GM18868 (cell line): ENCODE measurements around the gene TFF2.

ENCODE experiments used
- ATAC-seq: cut with Tn5 transposase; IDR thresholded peaks from one replicate; pipeline ENCODE4 v1.9.1; 2021; ENCODE audit warnings: mild to moderate bottlenecking, moderate library complexity; ENCODE audit not compliant: unreplicated experiment

Gene TFF2

GRCh38 chr21:42350927-42351426 is at the start of gene TFF2:
TFF2 (minus strand) TSS chr21:42350994; CDS start chr21:42350957, 37 bp downstream.
- no peak for ATAC-seq

GRCh38 chr21:42400525-42400924 is 49.7 kb upstream of the TFF2 start:
- ATAC-seq = peak; percentile 49

GRCh38 chr21:42398436-42399028 is 47.7 kb upstream of the TFF2 start:
- no peak for ATAC-seq

GRCh38 chr21:42397746-42398394 is 47.1 kb upstream of the TFF2 start:
- no peak for ATAC-seq

- ATAC-seq = no peak
These were observed 46.3 kb upstream of the TFF2 start for GRCh38 chr21:42396799-42397745.

- no peak for ATAC-seq
These were observed 45.3 kb upstream of the TFF2 start, which contains the start of gene TMPRSS3 for GRCh38 chr21:42395905-42396651. TMPRSS3 (minus strand) TSS chr21:42396052; CDS start chr21:42395417, 635 bp downstream.

- no peak for ATAC-seq
These were observed 44.5 kb upstream of the TFF2 start for GRCh38 chr21:42395302-42395701.

GRCh38 chr21:42393443-42393950 is 42.7 kb upstream of the TFF2 start:
- no peak for ATAC-seq

GRCh38 chr21:42392731-42393442 is 42.1 kb upstream of the TFF2 start:
- ATAC-seq = peak; percentile 75

GRCh38 chr21:42391297-42391696 is 40.5 kb upstream of the TFF2 start:
- ATAC-seq = no peak

- no peak for ATAC-seq
These were observed 39.9 kb upstream of the TFF2 start for GRCh38 chr21:42390696-42391095.

- no peak for ATAC-seq
These were observed 39.4 kb upstream of the TFF2 start for GRCh38 chr21:42390193-42390592.

GRCh38 chr21:42389449-42389835 is 38.6 kb upstream of the TFF2 start:
- no peak for ATAC-seq

- no peak for ATAC-seq
These were observed 38.1 kb upstream of the TFF2 start for GRCh38 chr21:42388740-42389448.

GRCh38 chr21:42387843-42388340 is 37.1 kb upstream of the TFF2 start:
- ATAC-seq = no peak

- ATAC-seq = no peak
These were observed 36.4 kb upstream of the TFF2 start for GRCh38 chr21:42387164-42387563.

- no peak for ATAC-seq
These were observed 35.3 kb upstream of the TFF2 start for GRCh38 chr21:42386034-42386591.

- ATAC-seq = no peak
These were observed 34.8 kb upstream of the TFF2 start for GRCh38 chr21:42385619-42386018.

- ATAC-seq = no peak
These were observed 34.2 kb upstream of the TFF2 start for GRCh38 chr21:42384989-42385388.
